HG03175 (cell line): Measurements from ENCODE around the gene SOX8.
"Not testable (repeated sequence)": the region's sequence is repeated elsewhere in the genome, so short reads cannot be mapped to it uniquely, and the experiment has no call there.

Experiments used
- ATAC-seq: cut with Tn5 transposase; IDR thresholded peaks from one replicate; pipeline ENCODE4 v1.9.1; 2021; ENCODE audit warnings: mild to moderate bottlenecking, moderate library complexity; ENCODE audit not compliant: unreplicated experiment

The SOX8 gene

DNA sequence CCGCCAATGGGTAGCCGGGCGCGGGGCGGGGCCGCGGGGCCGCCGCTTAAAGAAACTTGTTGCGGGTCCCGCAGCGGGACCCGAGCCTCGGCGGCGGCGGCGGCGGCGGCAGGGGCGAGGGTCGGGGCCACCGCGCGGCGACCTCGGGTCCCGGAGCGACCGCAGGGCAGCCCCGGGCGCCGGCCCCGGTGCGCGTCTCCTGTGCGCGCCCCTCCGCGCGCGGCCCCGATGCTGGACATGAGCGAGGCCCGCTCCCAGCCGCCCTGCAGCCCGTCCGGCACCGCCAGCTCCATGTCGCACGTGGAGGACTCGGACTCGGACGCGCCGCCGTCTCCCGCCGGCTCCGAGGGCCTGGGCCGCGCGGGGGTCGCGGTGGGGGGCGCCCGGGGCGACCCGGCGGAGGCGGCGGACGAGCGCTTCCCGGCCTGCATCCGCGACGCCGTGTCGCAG is at the start of gene SOX8:
Gene SOX8, plus strand, starts transcription at position 76 of the 450 bp plus-strand sequence. Its CDS starts 153 bp downstream, at position 229.
- ATAC-seq, result no peak

DNA sequence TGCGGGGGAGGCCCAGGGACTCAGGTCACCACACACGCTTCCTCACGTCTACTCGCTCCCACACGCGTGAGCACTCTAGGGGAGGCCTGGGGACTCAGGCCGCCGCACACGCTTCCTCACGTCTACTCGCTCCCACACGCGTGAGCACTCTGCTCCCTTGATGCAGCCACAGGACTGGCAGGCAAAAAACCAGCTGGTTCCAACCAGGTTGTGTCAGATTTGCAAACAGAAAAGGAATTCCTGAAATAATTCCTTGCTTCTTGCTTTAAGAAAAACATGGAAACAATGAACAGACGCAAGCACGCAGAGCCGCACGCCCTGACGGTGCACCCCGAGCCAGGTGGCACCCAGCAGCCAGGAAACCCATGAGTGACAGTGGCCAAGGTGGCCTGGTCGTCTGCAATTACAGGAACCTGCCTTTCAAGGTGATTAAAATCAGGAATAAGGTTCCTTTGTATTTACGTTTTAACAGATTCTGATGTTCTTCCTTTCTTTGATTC is 48.7 kb upstream of the SOX8 start:
- ATAC-seq, result no peak

DNA sequence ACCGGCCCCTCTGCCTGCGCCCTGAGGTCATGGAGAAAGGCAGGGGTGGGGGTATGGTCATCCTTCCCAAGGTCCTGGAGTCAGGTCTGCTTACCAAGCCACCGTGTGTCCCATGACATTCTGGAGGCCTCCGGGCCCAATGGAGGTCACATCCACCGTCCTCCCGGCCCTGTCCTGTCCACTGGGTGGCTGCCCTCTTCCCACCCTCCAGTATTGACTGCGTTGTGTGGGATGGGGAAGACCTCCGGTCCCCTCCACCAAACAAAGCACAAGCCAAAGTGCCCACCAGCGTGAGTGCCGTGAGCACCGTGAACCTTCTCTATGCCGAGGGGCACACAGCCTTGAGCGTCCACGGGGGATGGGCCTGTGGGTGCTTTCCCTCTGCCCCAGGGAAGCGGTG is 48.0 kb upstream of the SOX8 start:
- no peak for ATAC-seq

GRCh38 chr16:934178-934577 is 47.4 kb upstream of the SOX8 start:
- no peak for ATAC-seq

GRCh38 chr16:935684-936083 is 45.9 kb upstream of the SOX8 start:
- no peak for ATAC-seq

- ATAC-seq, result no peak
These were observed 44.3 kb upstream of the SOX8 start for GRCh38 chr16:937311-937710.

DNA sequence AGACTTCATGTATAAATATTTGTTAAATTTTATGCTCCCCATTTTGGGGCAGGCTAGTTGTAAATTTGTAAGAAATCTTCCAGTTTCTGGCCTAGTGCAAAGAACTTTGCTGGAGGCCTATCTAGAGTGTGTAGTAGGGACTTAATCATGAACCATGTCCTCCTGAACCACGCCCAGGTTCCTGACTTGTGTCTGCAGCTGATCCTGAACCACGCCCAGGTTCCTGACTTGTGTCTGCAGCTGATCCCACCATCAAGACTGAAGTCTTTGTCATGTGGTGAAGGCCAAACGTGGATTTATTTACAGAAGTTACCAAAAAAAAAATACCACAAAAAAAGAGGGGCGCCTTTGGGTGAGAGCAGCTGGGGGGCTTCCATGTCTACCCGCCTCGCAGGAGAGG is 43.8 kb upstream of the SOX8 start:
- ATAC-seq, result no peak

DNA sequence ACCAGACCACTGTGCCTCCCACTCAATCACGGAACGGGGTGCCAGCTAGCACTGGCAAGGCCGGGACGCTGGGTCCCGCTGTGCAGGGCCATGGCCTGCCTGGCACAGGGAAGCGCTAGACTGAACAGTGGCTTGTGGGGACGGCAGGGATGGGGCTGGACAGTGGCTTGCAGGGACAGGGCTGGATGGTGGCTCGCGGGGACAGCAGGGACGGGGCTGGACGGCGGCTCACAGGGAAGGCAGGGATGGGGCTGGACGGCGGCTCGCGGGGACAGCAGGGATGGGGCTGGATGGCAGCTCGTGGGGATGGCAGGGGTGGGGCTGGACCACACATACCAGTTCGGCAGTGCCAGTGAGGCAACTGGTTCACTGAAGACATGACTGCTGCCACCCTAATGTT is 43.4 kb upstream of the SOX8 start:
- no peak for ATAC-seq

DNA sequence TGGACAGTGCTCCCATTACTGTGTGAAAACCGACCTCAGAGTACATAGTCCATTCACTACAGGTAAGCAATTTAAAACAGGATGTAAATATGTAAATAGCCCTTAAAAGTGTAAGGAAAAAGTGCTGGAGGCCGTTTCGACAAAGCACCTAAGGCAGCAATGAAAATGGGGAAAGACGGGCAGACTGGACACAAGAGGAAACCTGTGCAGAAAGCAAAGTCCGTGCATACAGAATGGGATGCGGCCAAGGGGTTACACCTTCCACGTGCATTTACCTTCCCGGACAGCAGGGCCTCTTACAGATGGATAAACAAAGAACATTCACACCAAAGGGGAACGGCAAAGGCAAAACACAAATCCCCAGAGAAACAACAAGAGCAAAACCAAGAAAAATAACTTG is 42.8 kb upstream of the SOX8 start:
- no peak for ATAC-seq

DNA sequence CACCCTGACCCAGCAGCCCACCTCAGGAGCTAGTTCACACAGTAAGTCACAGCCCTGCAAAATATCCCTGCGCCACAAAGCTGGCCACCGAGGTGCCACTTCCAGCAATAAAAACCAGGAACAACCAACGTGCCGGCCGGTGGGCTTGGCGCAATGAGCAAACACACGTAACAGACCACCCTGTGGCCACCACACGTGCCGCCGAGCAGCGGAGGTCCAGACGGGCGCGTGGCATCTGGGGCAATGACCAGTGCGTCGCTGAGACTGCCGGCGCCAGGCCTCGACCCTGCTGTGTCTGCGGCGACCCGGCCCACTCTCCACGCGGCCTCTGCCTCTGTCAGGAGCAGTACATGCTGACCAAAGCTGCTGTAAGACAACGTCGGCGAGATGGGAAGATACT is 42.3 kb upstream of the SOX8 start:
- no peak for ATAC-seq

DNA sequence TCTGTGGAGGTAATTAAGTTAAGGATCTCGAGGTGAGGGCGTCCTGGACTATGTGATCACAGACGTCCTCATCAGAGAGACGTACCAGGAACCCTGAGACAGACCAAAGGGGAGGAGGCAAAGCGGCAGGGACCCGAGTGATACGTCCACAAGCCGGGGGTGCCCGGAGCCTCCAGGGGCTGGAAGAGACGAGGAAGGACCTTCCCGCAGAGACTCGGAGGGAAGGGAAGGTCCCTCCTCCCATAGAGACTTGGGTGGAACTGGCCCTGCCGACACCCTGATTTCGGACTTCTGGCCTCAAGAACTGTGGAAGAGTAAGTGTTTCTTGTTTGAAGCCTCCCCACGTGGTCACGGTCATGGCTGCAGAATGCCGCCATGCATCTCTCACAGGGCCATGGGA is 41.6 kb upstream of the SOX8 start:
- no peak for ATAC-seq

- ATAC-seq, result no peak
These were observed 39.0 kb upstream of the SOX8 start for GRCh38 chr16:942436-943060.

DNA sequence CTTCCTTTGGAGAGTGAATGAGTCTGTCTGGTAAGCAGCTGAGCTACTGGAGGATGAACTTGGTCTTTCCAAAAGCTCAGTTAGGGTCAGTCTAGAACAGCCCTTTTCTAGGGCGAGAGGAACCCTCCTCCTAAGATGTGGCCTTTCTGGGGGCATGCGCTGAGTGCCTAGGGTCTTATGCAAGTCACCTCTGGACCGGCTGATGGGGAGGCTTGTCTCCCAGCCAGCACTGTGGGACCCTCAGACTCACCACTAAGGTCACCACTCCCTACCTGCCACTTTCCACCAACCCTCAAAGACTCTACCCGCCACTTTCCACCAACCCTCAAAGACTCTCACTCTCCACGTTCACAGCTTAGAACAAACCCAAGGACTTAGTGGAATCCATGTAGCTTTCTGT is 37.6 kb upstream of the SOX8 start:
- no peak for ATAC-seq

- ATAC-seq, result no peak
These were observed 36.1 kb upstream of the SOX8 start for GRCh38 chr16:945271-946047.

DNA sequence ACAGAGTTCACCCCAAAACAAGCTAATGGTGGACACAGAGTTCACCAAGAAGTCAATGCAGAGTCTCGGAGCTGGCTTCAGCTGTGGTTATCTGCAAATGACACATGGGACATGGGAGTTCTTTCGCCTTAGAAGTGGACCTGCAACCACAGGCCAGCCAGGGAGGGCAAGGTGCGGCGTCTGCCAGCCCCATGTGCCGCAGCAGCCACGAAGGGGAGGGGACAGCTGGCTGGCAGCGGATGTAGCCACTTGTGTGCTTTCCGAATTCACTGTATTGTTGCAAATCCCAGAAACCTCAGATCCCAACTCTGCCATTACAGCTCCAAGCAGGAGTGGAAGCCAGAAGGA is 35.5 kb upstream of the SOX8 start:
- no peak for ATAC-seq

DNA sequence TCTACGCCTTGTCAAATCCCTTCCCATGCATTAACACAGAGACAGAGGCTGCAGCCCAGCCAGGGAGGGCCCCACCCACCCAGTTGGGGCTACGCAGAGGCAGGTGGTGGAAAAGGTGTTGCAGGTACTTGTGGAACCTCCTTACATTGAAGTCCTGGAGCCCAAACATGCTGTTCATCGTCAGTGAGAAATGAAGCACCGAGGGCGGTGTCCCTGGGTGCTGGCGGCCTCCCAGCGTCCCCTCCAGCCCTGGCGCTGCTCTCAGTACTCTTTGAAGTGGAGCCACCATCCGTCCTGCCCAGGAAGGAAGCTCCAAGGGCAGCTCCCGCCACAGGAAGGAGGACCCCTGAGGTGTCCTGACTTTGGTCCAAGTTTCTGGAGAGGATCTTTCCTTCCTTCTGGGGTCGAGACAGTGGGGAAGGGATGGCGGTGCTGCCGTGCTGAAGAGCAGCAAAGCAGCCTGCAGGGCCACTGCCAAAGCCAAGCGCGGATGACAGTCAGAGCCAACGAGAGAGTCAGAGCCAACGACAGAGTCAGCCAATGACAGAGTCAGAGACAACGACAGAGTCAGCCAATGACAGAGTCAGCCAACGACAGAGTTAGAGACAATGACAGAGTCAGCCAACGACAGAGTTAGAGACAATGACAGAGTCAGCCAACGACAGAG is 34.2 kb upstream of the SOX8 start:
- ATAC-seq, result no peak

- not testable (repeated sequence) for ATAC-seq
These were observed 33.7 kb upstream of the SOX8 start for GRCh38 chr16:947922-948303.

- ATAC-seq, result not testable (repeated sequence)
These were observed 32.8 kb upstream of the SOX8 start for GRCh38 chr16:948767-949166.

DNA sequence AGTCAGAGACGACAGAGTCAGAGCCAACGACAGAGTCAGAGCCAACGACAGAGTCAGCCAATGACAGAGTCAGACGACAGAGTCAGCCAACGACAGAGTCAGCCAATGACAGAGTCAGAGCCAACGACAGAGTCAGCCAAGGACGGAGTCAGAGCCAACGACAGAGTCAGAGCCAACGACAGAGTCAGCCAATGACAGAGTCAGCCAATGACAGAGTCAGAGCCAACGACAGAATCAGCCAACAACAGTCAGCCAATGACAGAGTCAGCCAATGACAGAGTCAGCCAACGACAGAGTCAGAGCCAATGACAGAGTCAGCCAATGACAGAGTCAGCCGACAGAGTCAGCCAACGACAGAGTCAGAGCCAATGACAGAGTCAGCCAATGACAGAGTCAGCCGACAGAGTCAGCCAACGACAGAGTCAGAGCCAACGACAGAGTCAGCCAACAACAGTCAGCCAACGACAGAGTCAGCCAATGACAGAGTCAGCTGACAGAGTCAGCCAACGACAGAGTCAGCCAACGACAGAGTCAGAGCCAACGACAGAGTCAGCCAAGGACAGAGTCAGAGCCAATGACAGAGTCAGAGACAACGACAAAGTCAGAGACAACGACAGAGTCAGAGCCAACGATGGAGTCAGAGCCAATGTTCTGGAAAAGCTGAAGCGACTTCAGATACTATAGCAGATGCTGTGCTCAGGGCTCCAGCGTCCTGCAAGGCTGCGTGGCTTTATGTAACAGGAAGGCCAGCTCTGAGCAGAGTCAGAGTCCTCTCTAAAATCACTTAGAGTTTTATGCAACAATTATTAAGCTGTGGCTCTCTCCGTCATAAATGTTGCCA is 30.6 kb upstream of the SOX8 start:
- ATAC-seq, result not testable (repeated sequence)

- no peak for ATAC-seq
These were observed 29.8 kb upstream of the SOX8 start for GRCh38 chr16:951660-952301.

- no peak for ATAC-seq
These were observed 29.2 kb upstream of the SOX8 start for GRCh38 chr16:952321-952720.
